Hematopoietic multipotent progenitor cell treated with erythropoietin and hydrocortisone succinate and interleukin-3 and kit ligand, for 4 days (in vitro differentiated cells): Measurements from ENCODE around the gene YPEL3.
"Not testable (repeated sequence)": the region's sequence is repeated elsewhere in the genome, so short reads cannot be mapped to it uniquely, and the experiment has no call there.

ENCODE experiments used
- DNase-seq: peaks from one replicate; pipeline ENCODE4 v3.0.0-alpha.2; 2015

Gene YPEL3

GRCh38 chr16:30116291-30117207 is 20.5 kb upstream of the YPEL3 start:
- DNase-seq = no peak

- no peak for DNase-seq
Measured at GRCh38 chr16:30115238-30115637, 19.2 kb upstream of the YPEL3 start.

- not testable (repeated sequence) for DNase-seq
Measured at GRCh38 chr16:30114833-30115232, 18.8 kb upstream of the YPEL3 start.

- DNase-seq = no peak
Measured at GRCh38 chr16:30114411-30114810, 18.4 kb upstream of the YPEL3 start.

- DNase-seq = no peak
Measured at GRCh38 chr16:30113711-30114333, 17.8 kb upstream of the YPEL3 start.

- peak; percentile 67 for DNase-seq
Measured at GRCh38 chr16:30113031-30113710, 17.2 kb upstream of the YPEL3 start, which contains the start of gene GDPD3. Gene GDPD3 (minus strand): TSS chr16:30113537. CDS start chr16:30113478, 59 bp downstream.

GRCh38 chr16:30112197-30113030 is 16.4 kb upstream of the YPEL3 start:
- peak; percentile 69 for DNase-seq

GRCh38 chr16:30110661-30111060 is 14.6 kb upstream of the YPEL3 start:
- no peak for DNase-seq

DNA sequence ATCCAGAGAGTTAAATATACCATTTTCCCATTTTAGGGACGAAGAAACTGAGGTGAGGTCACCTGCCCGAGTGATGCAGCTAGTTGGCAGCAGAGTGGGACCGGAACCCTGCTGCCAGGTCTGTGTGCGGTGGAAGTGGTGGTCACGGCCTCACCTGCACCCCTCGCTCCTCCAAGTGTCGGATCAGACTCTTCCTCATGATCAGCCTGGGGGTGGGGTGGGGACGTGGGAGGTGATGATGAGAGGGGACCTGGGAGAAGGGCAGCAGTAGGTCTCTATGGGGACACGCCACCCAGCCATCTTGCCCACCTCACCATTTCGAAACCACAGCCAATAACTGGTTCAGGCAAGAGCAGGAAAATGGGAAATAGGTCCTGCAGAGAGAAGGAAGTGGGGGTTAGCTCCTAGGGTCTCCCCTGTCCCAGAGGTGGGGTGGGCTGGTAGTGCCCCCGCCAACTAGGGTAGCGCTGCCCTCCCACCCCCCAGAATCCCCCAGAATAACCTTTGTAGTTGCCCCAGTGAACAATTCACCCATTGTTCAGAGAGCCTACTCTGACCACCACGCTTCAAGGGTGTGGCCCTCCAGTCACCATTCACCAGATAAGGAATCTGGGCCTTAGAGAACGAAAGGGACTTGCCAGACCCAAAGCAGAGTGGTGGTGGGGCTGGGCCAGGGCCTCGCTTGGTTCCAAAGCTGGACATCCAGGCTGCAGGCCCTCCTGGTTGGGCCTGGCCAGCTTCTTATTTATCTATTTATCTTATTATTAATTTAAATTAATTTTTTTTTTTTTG is 12.2 kb upstream of the YPEL3 start:
- DNase-seq = peak; percentile 70

DNA sequence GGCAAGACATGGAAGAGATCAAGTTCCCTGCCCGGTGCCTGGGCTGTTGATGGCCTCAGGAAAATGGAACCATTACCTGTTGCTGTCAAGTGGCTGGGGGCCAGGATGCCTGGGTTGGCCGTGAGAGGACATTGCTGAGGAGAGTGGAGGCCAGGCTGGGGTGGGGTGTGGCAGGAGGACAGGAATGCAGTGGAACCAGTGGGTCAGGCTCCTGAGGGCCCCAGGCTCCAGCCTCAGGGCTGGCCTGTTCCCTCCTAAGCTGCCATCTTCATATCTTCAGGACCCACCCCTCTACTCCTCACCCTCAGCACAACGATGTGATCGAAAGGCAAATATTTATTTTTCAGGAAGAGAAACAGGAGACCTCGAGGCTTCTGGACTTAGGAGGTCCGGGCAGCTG is 8.5 kb upstream of the YPEL3 start:
- DNase-seq = no peak

DNA sequence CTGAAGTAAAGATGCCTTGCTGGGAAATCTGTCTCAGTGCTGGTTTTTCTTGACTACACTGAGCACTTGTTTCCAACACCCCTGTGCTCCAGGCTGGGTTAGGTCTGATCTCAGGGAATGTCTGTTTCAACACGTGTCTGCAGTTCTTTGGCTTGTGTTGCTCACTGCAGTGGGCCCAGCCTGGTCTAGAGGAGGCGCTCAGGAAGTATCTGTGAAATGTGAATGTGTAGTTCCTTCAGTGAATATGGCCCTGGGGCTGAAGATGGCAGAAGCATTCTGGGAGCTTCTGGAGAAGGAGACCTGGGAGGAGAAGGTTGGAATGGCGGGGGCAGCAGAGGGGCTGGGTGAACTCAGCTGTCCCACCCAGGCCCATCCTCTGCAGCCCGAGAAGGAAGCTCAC is 8.1 kb upstream of the YPEL3 start:
- no peak for DNase-seq

DNA sequence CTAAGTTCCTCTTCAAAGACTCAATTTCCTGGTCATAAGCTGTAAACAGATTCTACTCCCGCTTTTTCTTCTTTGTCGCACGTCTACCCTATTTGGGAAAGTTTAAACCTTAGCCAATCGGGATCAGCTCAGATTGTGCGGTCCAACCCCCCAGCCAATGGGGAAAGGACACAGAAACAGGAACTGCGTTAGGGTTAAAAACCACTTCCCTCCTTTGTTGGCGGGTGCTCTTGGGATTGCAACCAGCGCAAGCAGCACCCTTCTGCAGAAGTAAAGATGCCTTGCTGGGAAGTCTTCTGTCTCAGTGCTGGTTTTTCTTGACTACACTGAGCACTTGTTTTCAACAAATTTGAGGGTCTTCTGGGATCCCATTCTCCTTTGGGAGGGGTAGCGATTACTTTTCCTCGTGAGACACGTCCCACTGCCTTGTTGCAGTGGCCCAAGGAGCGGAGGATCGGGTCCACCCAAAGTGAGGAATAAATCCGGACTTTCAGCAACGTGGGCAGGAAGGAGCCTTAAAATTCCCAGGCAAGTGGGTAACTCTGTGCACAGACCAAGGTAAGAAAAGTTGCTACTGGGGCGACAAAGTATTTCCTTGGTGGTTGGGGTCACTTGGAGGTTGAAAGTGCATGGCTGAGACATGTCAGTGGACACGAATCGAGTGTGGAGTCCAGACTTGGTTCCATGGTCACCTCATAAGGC is 1.0 kb upstream of the YPEL3 start:
- DNase-seq = peak; percentile 69

GRCh38 chr16:30095166-30096078 is 591 bp downstream of the YPEL3 start:
- DNase-seq = peak; percentile 30

DNA sequence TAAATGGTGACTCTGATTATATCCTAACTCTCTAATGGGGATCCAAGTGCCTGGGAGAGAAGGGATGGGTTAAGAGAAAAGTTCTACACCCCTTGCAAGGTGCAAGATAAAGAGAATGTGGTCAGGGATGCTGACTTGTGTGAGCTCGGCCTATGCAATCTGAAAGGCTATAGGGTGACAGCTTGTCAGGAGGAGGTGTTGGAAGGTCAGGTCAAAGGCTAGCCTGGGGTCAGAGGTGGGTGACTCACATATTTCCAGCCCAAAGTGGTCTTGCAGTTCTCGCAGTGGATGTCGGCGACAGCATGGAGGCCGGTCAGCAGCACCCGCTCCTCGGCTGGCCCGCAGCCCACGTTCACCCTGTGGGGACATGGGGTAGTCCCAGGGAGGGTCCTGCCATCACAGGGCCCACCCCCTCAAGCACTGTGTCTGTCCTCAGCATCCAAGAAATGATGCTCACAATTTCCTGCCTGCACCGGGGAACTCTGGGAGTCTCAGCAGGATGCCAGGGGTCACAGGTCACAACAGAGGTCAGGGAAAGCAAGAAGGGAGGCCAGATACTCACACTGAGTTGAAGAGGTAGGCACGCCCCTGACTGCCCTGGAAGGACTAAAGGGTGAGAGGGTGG is 1.4 kb downstream of the YPEL3 start:
- DNase-seq = peak; percentile 39

DNA sequence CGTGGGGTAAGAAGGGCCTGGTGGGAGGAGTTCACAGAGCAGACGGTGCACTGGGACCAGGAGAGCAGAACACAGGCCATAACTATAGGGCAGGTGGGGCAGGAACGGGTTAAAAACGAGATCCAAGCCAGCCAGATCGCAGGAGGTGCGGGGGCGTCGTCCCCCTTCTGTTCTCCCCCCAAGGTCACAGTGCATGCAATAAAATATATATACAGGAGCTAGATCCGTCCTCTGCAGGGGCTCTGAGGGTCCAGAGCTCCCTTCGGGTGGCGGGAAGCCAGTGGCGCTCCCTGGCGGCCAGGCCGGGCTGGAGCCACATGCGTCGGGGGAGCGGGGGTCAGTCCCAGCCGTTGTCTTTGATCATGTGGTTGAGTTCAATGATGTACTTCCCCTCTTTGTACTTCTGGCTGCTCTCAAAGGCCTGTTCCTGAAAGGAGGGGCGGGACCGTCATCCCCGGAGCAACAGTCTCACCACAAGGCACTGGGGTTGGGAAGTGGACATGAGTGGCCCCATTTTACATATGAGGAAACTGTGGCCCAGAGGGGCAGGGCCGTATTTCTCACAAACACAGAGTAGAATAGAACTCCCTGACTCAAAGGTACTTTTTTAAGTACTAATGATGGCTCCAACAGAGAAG is 3.5 kb downstream of the YPEL3 start:
- peak; percentile 97 for DNase-seq

DNA sequence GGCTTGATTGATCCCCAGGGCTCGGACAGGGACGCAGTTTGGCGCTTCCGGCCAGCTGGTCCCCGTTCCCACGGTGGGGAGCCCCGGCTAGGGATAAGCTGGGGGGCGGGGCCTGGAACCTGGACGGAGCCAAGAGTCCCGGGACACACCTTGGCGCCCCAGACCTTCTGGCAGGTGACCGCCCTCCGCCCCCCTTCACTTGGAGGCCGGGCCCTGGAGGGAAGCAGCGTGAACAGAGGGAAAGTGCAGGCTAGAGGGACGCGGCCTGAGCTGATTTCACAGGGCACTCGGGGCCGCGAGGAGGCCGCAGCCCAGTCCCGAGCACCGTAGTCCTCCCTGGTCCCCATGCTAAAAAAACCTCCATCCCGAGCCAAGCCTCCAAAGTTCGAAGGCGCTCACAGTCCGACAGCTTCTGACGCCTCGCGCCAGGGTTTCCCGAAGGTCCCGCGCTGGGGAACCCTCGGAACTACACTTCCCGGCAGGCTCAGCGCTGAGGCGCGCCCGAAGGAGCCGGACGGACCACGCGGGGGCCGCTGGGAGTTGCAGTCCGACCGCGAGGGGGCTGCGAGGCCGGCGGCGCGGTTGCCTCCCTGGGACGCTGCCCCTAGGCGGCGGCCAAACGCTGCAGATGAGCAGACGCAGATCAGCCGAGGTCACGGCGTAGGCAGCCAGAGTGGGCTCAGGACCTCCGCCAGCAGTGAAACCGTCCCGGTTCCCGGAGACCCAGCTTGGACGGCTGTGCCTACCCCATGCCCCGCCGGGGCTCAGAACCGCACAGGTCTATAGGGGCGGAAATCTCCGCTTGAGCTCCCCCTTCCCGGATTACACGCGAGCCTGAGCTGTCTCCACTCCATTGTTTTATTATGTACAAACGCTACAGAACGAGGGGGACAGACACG is 4.3 kb downstream of the YPEL3 start, which contains the start of gene TBX6:
TSS of gene TBX6 (minus strand) at position 451 of the 899 bp plus-strand sequence. CDS start 731 bp downstream, outside the sequence.
- peak; percentile 98 for DNase-seq

- no peak for DNase-seq
Measured at GRCh38 chr16:30090610-30091331, 5.2 kb downstream of the YPEL3 start.
